Measurements from ENCODE around the gene TNNI3. TPM values are rescaled to one million over a fixed set of nuclear protein-coding genes. Genes with fewer than 3 reads are reported as not detected.

Gene TNNI3
- total and polyA plus RNA-seq, 3 donors from 2014 or later = 14.2 to 30.3 (median 20.8) TPM

DNA sequence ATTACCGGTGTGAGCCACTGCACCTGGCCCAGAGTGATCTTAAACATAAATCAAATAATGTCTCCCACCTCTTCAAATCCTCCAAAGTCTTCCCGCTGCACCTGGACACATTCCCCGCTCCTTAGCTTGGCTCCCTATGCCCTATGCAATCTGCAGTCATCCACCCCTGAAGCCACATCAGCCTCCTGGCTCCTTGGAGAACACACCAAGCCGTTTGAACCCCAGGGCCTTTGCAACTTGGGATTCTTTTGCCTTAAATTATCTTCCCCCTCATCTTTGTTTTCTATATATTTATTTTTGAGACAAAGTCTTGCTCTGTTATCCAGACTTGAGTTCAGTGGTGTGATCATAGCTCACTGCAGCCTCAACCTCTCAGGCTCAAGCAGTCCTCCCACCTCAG lies 11.6 kb upstream of the TNNI3 start:
- DNase-seq = no peak
- Histone ChIP-seq H3K27me3 (no peaks in the 10 kb centered on the region), H3K27ac (no peak overlapping the region), H3K9me3 (no peaks in the 10 kb centered on the region), H3K36me3 (ENCODE audit: low read depth, missing control alignments) (no peaks in the 10 kb centered on the region), H3K4me1 (peaks cover 4% of the 10 kb centered on the region), H3K4me3 (no peak overlapping the region)
- intact Hi-C loops (cut with DNase I; ENCODE audit: low total_unique reads) = no loop called here
- no peak for TF ChIP-seq POLR2A (IDR thresholded peaks at IDR 0.05)
- TF ChIP-seq, protein P1, sequence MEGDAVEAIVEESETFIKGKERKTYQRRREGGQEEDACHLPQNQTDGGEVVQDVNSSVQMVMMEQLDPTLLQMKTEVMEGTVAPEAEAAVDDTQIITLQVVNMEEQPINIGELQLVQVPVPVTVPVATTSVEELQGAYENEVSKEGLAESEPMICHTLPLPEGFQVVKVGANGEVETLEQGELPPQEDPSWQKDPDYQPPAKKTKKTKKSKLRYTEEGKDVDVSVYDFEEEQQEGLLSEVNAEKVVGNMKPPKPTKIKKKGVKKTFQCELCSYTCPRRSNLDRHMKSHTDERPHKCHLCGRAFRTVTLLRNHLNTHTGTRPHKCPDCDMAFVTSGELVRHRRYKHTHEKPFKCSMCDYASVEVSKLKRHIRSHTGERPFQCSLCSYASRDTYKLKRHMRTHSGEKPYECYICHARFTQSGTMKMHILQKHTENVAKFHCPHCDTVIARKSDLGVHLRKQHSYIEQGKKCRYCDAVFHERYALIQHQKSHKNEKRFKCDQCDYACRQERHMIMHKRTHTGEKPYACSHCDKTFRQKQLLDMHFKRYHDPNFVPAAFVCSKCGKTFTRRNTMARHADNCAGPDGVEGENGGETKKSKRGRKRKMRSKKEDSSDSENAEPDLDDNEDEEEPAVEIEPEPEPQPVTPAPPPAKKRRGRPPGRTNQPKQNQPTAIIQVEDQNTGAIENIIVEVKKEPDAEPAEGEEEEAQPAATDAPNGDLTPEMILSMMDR (IDR thresholded peaks at IDR 0.05) = no peak
- WGBS, 2 donors = 61 to 75% methylated on average over 4 of the region's 4 CpGs

- TF ChIP-seq, protein P1 (IDR thresholded peaks at IDR 0.05) = no peak
- TF ChIP-seq POLR2A (IDR thresholded peaks at IDR 0.05) = no peak
- H3K36me3 ChIP-seq (ENCODE audit: low read depth, missing control alignments) = no peaks in the 10 kb centered on the region
- WGBS, 2 donors = 1% methylated on average over 32 to 33 of the region's 33 CpGs
- H3K9me3 ChIP-seq = no peaks in the 10 kb centered on the region
- H3K4me3 ChIP-seq = peak within 1 kb of the TSS; percentile 35 to 51
- DNase-seq = peak; percentile 98
- intact Hi-C loops (cut with DNase I; ENCODE audit: low total_unique reads) = no loop called here
- H3K4me1 ChIP-seq = no peaks in the 10 kb centered on the region
- H3K27ac ChIP-seq = no peak within 1 kb of the TSS
- H3K27me3 ChIP-seq = no peaks in the 10 kb centered on the region
Observed at GRCh38 chr19:55166530-55167268, 9.2 kb upstream of the TNNI3 start, which contains the start of gene DNAAF3. Gene DNAAF3, minus strand, starts transcription at chr19:55166613. Its CDS starts 200 bp downstream, at chr19:55166413.

DNA sequence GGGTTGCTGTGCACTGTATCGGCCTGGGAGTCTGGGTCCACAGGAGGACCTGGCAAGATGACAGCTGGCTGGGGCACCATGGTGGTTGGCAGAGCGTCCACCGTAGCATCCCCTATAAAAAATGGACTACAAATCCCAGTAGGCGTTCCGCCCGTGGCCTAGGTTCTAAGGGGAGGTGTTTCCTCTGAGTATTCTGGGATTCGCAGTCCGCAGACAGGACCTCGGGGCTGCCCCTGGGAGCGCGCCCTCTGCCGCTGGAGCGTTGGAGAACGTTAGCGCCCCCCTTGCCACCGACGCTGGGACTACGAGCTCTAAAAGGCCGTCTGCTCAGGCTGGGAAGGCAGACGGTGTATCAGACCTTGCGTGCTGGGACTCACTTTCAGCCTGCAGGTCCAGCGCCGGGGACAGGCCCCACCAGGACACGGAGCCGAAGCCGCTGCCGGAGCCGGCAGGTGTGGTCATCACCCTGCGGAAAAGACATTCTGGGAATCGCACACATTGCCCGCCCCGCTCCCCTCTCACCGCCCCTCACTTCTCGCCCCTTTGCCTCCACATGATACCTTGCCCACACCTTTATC lies 8.5 kb upstream of the TNNI3 start:
- H3K36me3 ChIP-seq (ENCODE audit: low read depth, missing control alignments) = no peaks in the 10 kb centered on the region
- 2 to 5% methylated on average over 14 to 30 of the region's 34 CpGs for WGBS, 2 donors
- H3K9me3 ChIP-seq = no peaks in the 10 kb centered on the region
- no peaks in the 10 kb centered on the region for H3K27me3 ChIP-seq
- no peak overlapping the region for H3K27ac ChIP-seq
- DNase-seq = peak; percentile 84
- H3K4me1 ChIP-seq = peaks cover 3% of the 10 kb centered on the region
- intact Hi-C loops (cut with DNase I; ENCODE audit: low total_unique reads) = no loop called here
- TF ChIP-seq POLR2A (IDR thresholded peaks at IDR 0.05) = no peak
- TF ChIP-seq, protein P1 (IDR thresholded peaks at IDR 0.05) = peak in 2 of 3 experiments; percentile 15 to 30
- peak overlapping the region; percentile 35 to 51 for H3K4me3 ChIP-seq

- Histone ChIP-seq H3K36me3 (ENCODE audit: low read depth, missing control alignments) (no peaks in the 10 kb centered on the region), H3K27me3 (no peaks in the 10 kb centered on the region), H3K4me3 (peak overlapping the region in 1 of 2 donors; percentile 32), H3K27ac (no peak overlapping the region), H3K9me3 (no peaks in the 10 kb centered on the region), H3K4me1 (peaks cover 12% of the 10 kb centered on the region)
- WGBS, 2 donors = 16 to 19% methylated on average over 17 to 60 of the region's 61 CpGs
- intact Hi-C loops (cut with DNase I; ENCODE audit: low total_unique reads) = no loop called here
- TF ChIP-seq, protein P1 (IDR thresholded peaks at IDR 0.05) = no peak
- TF ChIP-seq POLR2A (IDR thresholded peaks at IDR 0.05) = no peak
- DNase-seq = no peak
Observed at GRCh38 chr19:55161571-55162322, 4.2 kb upstream of the TNNI3 start.
